OCI-LY7 (cell line): ENCODE measurements around the gene ZNF195. TPM values are rescaled to one million over a fixed set of nuclear protein-coding genes. Genes with fewer than 3 reads are reported as not detected.
"Not testable (repeated sequence)": the region's sequence is repeated elsewhere in the genome, so short reads cannot be mapped to it uniquely, and the experiment has no call there.

Source experiments
- BruUV-seq: library from RNA; stranded (reverse); fragments of 400-500 nt; replicated peaks from 2 replicates; lab custom pipeline; 2021; lab: Mats Ljungman, UMichigan
- CTCF ChIA-PET: fragments of 300-600 bp; sonication (Branson Sonifier 250); formaldehyde crosslinking; loops from one replicate; lab custom pipeline; 2022; ENCODE audit warnings: antibody characterized with exemption; ENCODE audit not compliant: unreplicated experiment; lab: Charles Lee
- POLR2A ChIA-PET: fragments of 300-600 bp; sonication (Branson Sonifier 250); formaldehyde crosslinking; loops from one replicate; lab custom pipeline; 2022; ENCODE audit warnings: antibody characterized with exemption; lab: Charles Lee
- DNase-seq: peaks from one replicate; pipeline ENCODE4 v3.0.0-alpha.2; 2015; ENCODE audit warnings: low spot score
- H2AFZ ChIP-seq: fragments of 200-600 bp; sonication (generic), shearing (Covaris generic); 2 replicates; pipeline ENCODE4 v1.6.1; 2014; ENCODE audit warnings: mild to moderate bottlenecking, antibody characterized with exemption, low read length, moderate library complexity
- H3K27ac ChIP-seq: fragments of 200-600 bp; sonication (generic); 2 replicates; pipeline ENCODE4 v1.5.1; 2014; ENCODE audit warnings: mixed run types, low read depth, mild to moderate bottlenecking, moderate library complexity, low read length, inconsistent platforms; ENCODE audit not compliant: poor library complexity, severe bottlenecking
- H3K36me3 ChIP-seq: fragments of 200-600 bp; sonication (generic); 2 replicates; pipeline ENCODE4 v1.6.1; 2014; ENCODE audit warnings: mild to moderate bottlenecking, antibody characterized with exemption, low read length, moderate library complexity, mixed read lengths; ENCODE audit not compliant: insufficient read depth
- H3K4me1 ChIP-seq: fragments of 200-600 bp; sonication (generic); 2 replicates; pipeline ENCODE4 v1.5.1; 2014; ENCODE audit warnings: mild to moderate bottlenecking, low read length; ENCODE audit not compliant: insufficient read depth, poor library complexity, severe bottlenecking
- H3K4me2 ChIP-seq: fragments of 200-600 bp; sonication (generic); 2 replicates; pipeline ENCODE4 v1.6.1; 2014; ENCODE audit warnings: mild to moderate bottlenecking, low read length
- H3K4me3 ChIP-seq: fragments of 200-600 bp; sonication (generic); 2 replicates; pipeline ENCODE4 v1.5.1; 2014; ENCODE audit warnings: mild to moderate bottlenecking, low read depth, low read length; ENCODE audit not compliant: poor library complexity, severe bottlenecking
- H3K79me2 ChIP-seq: fragments of 200-600 bp; sonication (generic); 2 replicates; pipeline ENCODE4 v1.6.1; 2016; ENCODE audit warnings: low read depth, mild to moderate bottlenecking, low read length, moderate library complexity, mixed read lengths; ENCODE audit not compliant: insufficient read depth
- H3K9me2 ChIP-seq: fragments of 200-600 bp; sonication (generic); 2 replicates; pipeline ENCODE4 v1.6.1; 2016; ENCODE audit warnings: mild to moderate bottlenecking, low read length, mixed read lengths; ENCODE audit not compliant: insufficient read depth
- H3K9me3 ChIP-seq: fragments of 200-600 bp; sonication (generic); 2 replicates; pipeline ENCODE4 v1.6.1; 2014; ENCODE audit warnings: mild to moderate bottlenecking, mixed run types, low read length, mixed read lengths
- H4K20me1 ChIP-seq: fragments of 200-600 bp; sonication (generic); 2 replicates; pipeline ENCODE4 v1.6.1; 2014; ENCODE audit warnings: mild to moderate bottlenecking, antibody characterized with exemption, low read length, moderate library complexity, mixed read lengths; ENCODE audit not compliant: insufficient read depth
- intact Hi-C: fragments of 100-400 bp; cut with micrococcal nuclease; formaldehyde crosslinking; loops from one replicate; pipeline ENCODE4 v1.10.0; 2022; ENCODE audit not compliant: unreplicated experiment
- small RNA-seq: library from RNA; depleted of rRNA; stranded (forward); fragments of <200 nt; gene quantifications from one replicate; pipeline ENCODE3, GENCODE V24; 2014
- total RNA-seq, 2 experiments: library from RNA; depleted of rRNA in 1 of 2; stranded (reverse); fragments of >200 nt in 1 of 2; shearing (Covaris generic) in 1 of 2; gene quantifications; 2 replicates each; pipeline ENCODE4 v1.2.3, GENCODE V29; 2014 to 2022

ZNF195 gene
- total RNA-seq, 2 experiments from 2014 or later = 82.3 to 95.7 TPM

DNA sequence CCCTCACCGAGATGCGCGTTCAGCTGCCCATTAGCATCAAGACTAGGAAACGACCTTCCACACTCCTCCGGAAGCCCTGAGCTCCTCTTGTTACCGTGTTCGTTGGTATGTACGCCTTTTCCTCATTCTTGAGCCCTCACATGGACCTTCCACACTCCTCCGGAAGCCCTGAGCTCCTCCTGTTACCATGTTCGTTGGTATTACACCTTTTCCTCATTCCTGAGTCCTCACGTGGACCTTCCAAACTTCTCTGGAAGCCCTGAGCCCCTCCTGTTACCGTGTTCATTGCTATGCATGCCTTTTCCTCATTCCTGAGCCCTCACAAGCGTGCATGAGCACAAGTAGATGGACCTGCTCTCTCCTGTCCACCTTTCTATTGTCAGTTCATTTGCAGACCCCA is 52.5 kb downstream of the ZNF195 start:
- H3K4me2 ChIP-seq, DNase-seq, H3K79me2 ChIP-seq, H3K4me3 ChIP-seq, H3K9me3 ChIP-seq, H3K4me1 ChIP-seq, intact Hi-C loops, BruUV-seq, H3K36me3 ChIP-seq, POLR2A ChIA-PET, CTCF ChIA-PET, H4K20me1 ChIP-seq, H2AFZ ChIP-seq, H3K27ac ChIP-seq, H3K9me2 ChIP-seq: not testable (repeated sequence)

DNA sequence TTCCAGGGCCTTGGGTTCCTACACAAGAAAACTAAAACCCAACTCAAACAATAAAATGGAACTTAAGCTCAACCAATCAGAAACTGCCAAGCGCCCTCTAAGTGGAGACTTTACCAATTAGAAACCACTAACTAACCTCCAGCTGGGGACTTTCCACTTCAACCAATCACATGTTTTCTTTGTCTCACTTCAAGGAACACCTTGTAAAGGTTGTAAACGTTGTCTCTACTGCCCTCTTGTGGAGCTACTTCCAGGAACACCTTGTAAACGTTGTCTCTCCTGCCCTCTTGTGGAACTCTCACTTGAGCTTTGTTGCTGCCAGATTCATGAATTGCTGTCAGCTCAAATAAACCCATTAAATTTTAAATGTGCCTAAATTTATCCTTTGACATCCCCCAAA is 54.2 kb downstream of the ZNF195 start:
- H3K4me2 ChIP-seq, H4K20me1 ChIP-seq, H3K9me3 ChIP-seq, DNase-seq, intact Hi-C loops, POLR2A ChIA-PET, H3K79me2 ChIP-seq, H3K27ac ChIP-seq, H3K4me3 ChIP-seq, BruUV-seq, H3K9me2 ChIP-seq, H3K36me3 ChIP-seq, CTCF ChIA-PET, H3K4me1 ChIP-seq, H2AFZ ChIP-seq: not testable (repeated sequence)

Small RNA genes lying within 50 kb of the gene (small RNA-seq; reads per million reads assigned to genes)
- not detected for gene AC123788.2

Other genes starting within 250 kb of the ZNF195 start
- gene OSBPL5, start 213.8 kb downstream of the ZNF195 start, total RNA-seq (2014; rRNA removed; shearing (Covaris generic)) = 0.63 and 0.64 TPM in 2 replicates
- gene OSBPL5, start 213.8 kb downstream of the ZNF195 start, total RNA-seq (2022) = 2.7 and 6.9 TPM in 2 replicates
- gene MRGPRG, start 160.3 kb downstream of the ZNF195 start, total RNA-seq (2014; rRNA removed; shearing (Covaris generic)) = not detected in 2 replicates
- not detected in 2 replicates for gene MRGPRG, start 160.3 kb downstream of the ZNF195 start, total RNA-seq (2022)
- not detected in 2 replicates for gene MRGPRE, start 146.7 kb downstream of the ZNF195 start, total RNA-seq (2014; rRNA removed; shearing (Covaris generic))
- not detected in 2 replicates for gene MRGPRE, start 146.7 kb downstream of the ZNF195 start, total RNA-seq (2022)